Fibroblast of lung (primary cell): Measurements from ENCODE around the gene SGK1. TPM values are rescaled to one million over a fixed set of nuclear protein-coding genes. Genes with fewer than 3 reads are reported as not detected.
A peak's percentile ranks its signal among the peaks of the same experiment; 100 is the strongest.

Experiments
- DNase-seq, 2 donors: peaks; one replicate each; pipeline versions ENCODE4 v3.0.0 to v3.0.0-alpha.2; 2010; ENCODE audit warnings: low read depth in 2 of 2
- H2AFZ ChIP-seq: 2 replicates; pipeline ENCODE4 v1.5.1; 2012; ENCODE audit warnings: low read length, control low read depth, inconsistent platforms
- H3K27ac ChIP-seq: 2 replicates; pipeline ENCODE4 v1.5.1; 2011; ENCODE audit warnings: low read length, control low read depth; ENCODE audit not compliant: insufficient read depth
- H3K27me3 ChIP-seq: 2 replicates; pipeline ENCODE4 v1.5.1; 2011; ENCODE audit warnings: mild to moderate bottlenecking, low read length; ENCODE audit not compliant: control insufficient read depth, insufficient read depth
- H3K36me3 ChIP-seq: 2 replicates; pipeline ENCODE4 v1.5.1; 2011; ENCODE audit warnings: low read length; ENCODE audit not compliant: control insufficient read depth, insufficient read depth
- H3K4me1 ChIP-seq: 2 replicates; pipeline ENCODE4 v1.5.1; 2011; ENCODE audit warnings: low read length; ENCODE audit not compliant: control insufficient read depth, insufficient read depth; ENCODE audit errors: extremely low read depth
- H3K4me2 ChIP-seq: 2 replicates; pipeline ENCODE4 v1.5.1; 2011; ENCODE audit warnings: low read length, control low read depth; ENCODE audit not compliant: insufficient read depth; ENCODE audit errors: extremely low read depth
- H3K4me3 ChIP-seq, 4 experiments: fragments of 200-600 bp in 1 of 4; sonication (generic) in 1 of 4; replicated peaks in 1 of 4; 2 replicates each; pipeline ENCODE4 v1.5.1; 2011 to 2016; ENCODE audit warnings: low read length in 4 of 4, low read depth in 3 of 4, mild to moderate bottlenecking in 3 of 4, control low read depth in 2 of 4, inconsistent platforms in 1 of 4, mixed read lengths in 1 of 4; ENCODE audit not compliant: insufficient read depth in 1 of 4; ENCODE audit errors: control extremely low read depth in 1 of 4
- H3K79me2 ChIP-seq: 2 replicates; pipeline ENCODE4 v1.5.1; 2012; ENCODE audit warnings: mild to moderate bottlenecking, low read length, inconsistent platforms; ENCODE audit not compliant: control insufficient read depth, insufficient read depth
- H3K9ac ChIP-seq: 2 replicates; pipeline ENCODE4 v1.5.1; 2011; ENCODE audit warnings: mild to moderate bottlenecking, low read length, control low read depth; ENCODE audit not compliant: insufficient read depth
- H3K9me3 ChIP-seq: 2 replicates; pipeline ENCODE4 v1.5.1; 2012; ENCODE audit warnings: low read depth, low read length; ENCODE audit not compliant: control insufficient read depth, insufficient read depth
- H4K20me1 ChIP-seq: 2 replicates; pipeline ENCODE4 v1.5.1; 2011; ENCODE audit warnings: low read length; ENCODE audit not compliant: control insufficient read depth, insufficient read depth; ENCODE audit errors: extremely low read depth
- EZH2 ChIP-seq: IDR thresholded peaks from 2 replicates; pipeline ENCODE4 v1.5.1; 2012; ENCODE audit warnings: low read length, control low read depth, mild to moderate bottlenecking; ENCODE audit errors: missing control alignments
- polyA plus RNA-seq, 2 donors: library from polyadenylated mRNA; depleted of rRNA in 1 of 2; stranded (reverse) in 1 of 2; unstranded in 1 of 2; fragments of >200 nt; gene quantifications; 2 replicates each; pipeline ENCODE4 v1.2.1, GENCODE V29; 2011 to 2012; ENCODE audit warnings: missing spikeins in 1 of 2
- total RNA-seq: library from RNA; depleted of rRNA; stranded (reverse); fragments of >200 nt; gene quantifications from 2 replicates; pipeline ENCODE4 v1.2.1, GENCODE V29; 2014
- TF ChIP-seq, protein P1 (sequence below), 2 donors: IDR thresholded peaks in 1 of 2; conservative IDR thresholded peaks in 1 of 2; 1 replicate in 1 of 2; 2 replicates in 1 of 2; pipeline ENCODE4 v1.5.1; 2011 to 2012; ENCODE audit warnings: low read length in 2 of 2, control low read depth in 1 of 2, inconsistent platforms in 1 of 2, low read depth in 1 of 2, mild to moderate bottlenecking in 1 of 2

Gene SGK1
- total and polyA plus RNA-seq, 2 donors (not counting 1 experiment from before 2014, with no cell fraction given) = 132 to 154 TPM

- Histone ChIP-seq H3K27ac (no peak overlapping the region), H3K4me1 (peaks cover 4% of the 10 kb centered on the region), H3K9me3 (no peaks in the 10 kb centered on the region), H3K4me3 (peak overlapping the region; percentile 16 to 99 (median 94)), H4K20me1 (no peaks in the 10 kb centered on the region), H3K79me2 (peaks cover 33% of the 10 kb centered on the region), H3K27me3 (no peaks in the 10 kb centered on the region), H2AFZ (no peak overlapping the region), H3K36me3 (peaks cover 25% of the 10 kb centered on the region), H3K4me2 (peak overlapping the region; percentile 55), H3K9ac (no peak overlapping the region)
- TF ChIP-seq, protein P1, sequence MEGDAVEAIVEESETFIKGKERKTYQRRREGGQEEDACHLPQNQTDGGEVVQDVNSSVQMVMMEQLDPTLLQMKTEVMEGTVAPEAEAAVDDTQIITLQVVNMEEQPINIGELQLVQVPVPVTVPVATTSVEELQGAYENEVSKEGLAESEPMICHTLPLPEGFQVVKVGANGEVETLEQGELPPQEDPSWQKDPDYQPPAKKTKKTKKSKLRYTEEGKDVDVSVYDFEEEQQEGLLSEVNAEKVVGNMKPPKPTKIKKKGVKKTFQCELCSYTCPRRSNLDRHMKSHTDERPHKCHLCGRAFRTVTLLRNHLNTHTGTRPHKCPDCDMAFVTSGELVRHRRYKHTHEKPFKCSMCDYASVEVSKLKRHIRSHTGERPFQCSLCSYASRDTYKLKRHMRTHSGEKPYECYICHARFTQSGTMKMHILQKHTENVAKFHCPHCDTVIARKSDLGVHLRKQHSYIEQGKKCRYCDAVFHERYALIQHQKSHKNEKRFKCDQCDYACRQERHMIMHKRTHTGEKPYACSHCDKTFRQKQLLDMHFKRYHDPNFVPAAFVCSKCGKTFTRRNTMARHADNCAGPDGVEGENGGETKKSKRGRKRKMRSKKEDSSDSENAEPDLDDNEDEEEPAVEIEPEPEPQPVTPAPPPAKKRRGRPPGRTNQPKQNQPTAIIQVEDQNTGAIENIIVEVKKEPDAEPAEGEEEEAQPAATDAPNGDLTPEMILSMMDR (conservative IDR thresholded peaks at IDR 0.05 in 1 of 2, IDR thresholded peaks at IDR 0.05 in 1 of 2; ENCODE audit: low read depth in 1 of 2, low read length in 2 of 2) = no peak
- TF ChIP-seq EZH2 = no peak
- DNase-seq = no peak
Observed at GRCh38 chr6:134172020-134172705, 145.7 kb downstream of the SGK1 start.

DNA sequence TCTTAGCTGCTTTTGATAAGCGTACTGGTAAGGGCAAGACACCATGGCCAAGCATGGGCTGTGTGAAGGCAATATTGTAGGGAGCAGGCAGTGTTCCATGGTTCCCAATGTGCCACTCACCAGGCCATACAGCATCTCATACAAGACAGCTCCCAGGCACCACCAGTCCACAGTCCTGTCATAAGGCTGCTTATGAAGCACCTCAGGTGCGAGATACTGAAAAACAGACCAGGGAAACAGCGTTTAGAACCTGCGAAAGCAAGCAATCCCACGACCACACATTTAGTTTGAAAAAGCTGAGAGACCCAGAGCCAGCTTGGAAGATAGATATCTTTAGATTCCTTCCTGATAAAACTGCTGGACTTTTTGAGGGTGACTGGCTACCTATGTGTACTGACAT is 146.4 kb downstream of the SGK1 start:
- Histone ChIP-seq H3K4me3 (peak overlapping the region in 3 of 4 experiments; percentile 11 to 97 (median 91)), H2AFZ (no peak overlapping the region), H3K27me3 (no peaks in the 10 kb centered on the region), H3K27ac (no peak overlapping the region), H4K20me1 (no peaks in the 10 kb centered on the region), H3K9ac (no peak overlapping the region), H3K4me1 (peaks cover 3% of the 10 kb centered on the region), H3K36me3 (peaks cover 26% of the 10 kb centered on the region), H3K4me2 (peak overlapping the region; percentile 55), H3K9me3 (no peaks in the 10 kb centered on the region), H3K79me2 (peaks cover 33% of the 10 kb centered on the region)
- TF ChIP-seq, protein P1 (conservative IDR thresholded peaks at IDR 0.05 in 1 of 2, IDR thresholded peaks at IDR 0.05 in 1 of 2; ENCODE audit: low read depth in 1 of 2, low read length in 2 of 2) = no peak
- TF ChIP-seq EZH2 = no peak
- DNase-seq = peak in 1 of 2 donors; percentile 18

DNA sequence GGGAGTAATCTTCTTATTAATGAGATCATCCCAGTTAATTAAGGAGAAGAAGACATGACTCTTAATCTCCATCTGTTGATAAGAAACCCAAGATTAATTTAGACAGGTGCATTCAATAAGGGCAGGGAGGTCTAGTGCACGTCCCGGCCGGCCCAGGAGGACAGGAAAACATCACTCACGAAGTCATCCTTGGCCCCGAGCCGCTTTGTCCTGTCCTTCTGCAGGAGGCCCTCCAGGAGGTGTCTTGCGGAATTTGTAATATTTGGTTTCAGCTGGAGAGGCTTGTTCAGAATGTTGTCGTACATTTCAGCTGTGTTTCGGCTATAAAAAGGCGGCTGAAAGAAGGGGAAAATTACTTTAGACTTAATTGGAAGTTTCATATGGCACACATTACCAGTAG is 147.1 kb downstream of the SGK1 start:
- Histone ChIP-seq H3K79me2 (peaks cover 33% of the 10 kb centered on the region), H3K36me3 (peaks cover 26% of the 10 kb centered on the region), H3K9me3 (no peaks in the 10 kb centered on the region), H3K4me3 (peak overlapping the region in 1 of 4 experiments; percentile 97), H3K4me1 (peaks cover 2% of the 10 kb centered on the region), H3K27me3 (no peaks in the 10 kb centered on the region), H4K20me1 (no peaks in the 10 kb centered on the region), H2AFZ (no peak overlapping the region), H3K9ac (no peak overlapping the region), H3K4me2 (peak overlapping the region; percentile 7), H3K27ac (no peak overlapping the region)
- TF ChIP-seq, protein P1 (conservative IDR thresholded peaks at IDR 0.05 in 1 of 2, IDR thresholded peaks at IDR 0.05 in 1 of 2; ENCODE audit: low read depth in 1 of 2, low read length in 2 of 2) = no peak
- no peak for TF ChIP-seq EZH2
- DNase-seq = peak in 1 of 2 donors; percentile 20
